Ascending aorta (tissue), 2 donors: Measurements from ENCODE around the gene AK8. TPM values are rescaled to one million over a fixed set of nuclear protein-coding genes. Genes with fewer than 3 reads are reported as not detected.

ENCODE experiments used
- DNase-seq, 2 donors: peaks; one replicate each; pipeline ENCODE4 v3.0.0-alpha.2; 2019; ENCODE audit warnings: low spot score in 2 of 2
- H3K27ac ChIP-seq, 2 donors: fragments of 200-600 bp; sonication (generic); one replicate each; pipeline ENCODE4 v1.5.1; 2016 to 2017; ENCODE audit warnings: mild to moderate bottlenecking in 1 of 2
- H3K27me3 ChIP-seq: fragments of 200-600 bp; sonication (generic); one replicate; pipeline ENCODE4 v1.5.1; 2017
- H3K36me3 ChIP-seq, 2 donors: fragments of 200-600 bp; sonication (generic); one replicate each; pipeline ENCODE4 v1.5.1; 2016
- H3K4me1 ChIP-seq, 2 donors: fragments of 200-600 bp; sonication (generic); one replicate each; pipeline ENCODE4 v1.5.1; 2016 to 2017; ENCODE audit warnings: mild to moderate bottlenecking in 1 of 2
- H3K4me3 ChIP-seq, 2 donors: fragments of 200-600 bp; sonication (generic); one replicate each; pipeline ENCODE4 v1.5.1; 2016 to 2017; ENCODE audit warnings: mild to moderate bottlenecking in 1 of 2
- H3K9me3 ChIP-seq, 2 donors: fragments of 200-600 bp; sonication (generic); one replicate each; pipeline ENCODE4 v1.5.1; 2016
- CTCF ChIP-seq, 3 experiments: fragments of 200-600 bp in 2 of 3; fragments of 450-650 bp in 1 of 3; sonication (generic) in 2 of 3; IDR thresholded peaks; one replicate each; pipeline ENCODE4 v1.5.1; 2016 to 2019; ENCODE audit warnings: antibody characterized with exemption in 3 of 3, mild to moderate bottlenecking in 1 of 3, moderate library complexity in 1 of 3
- intact Hi-C: fragments of 100-400 bp; cut with DNase I; formaldehyde crosslinking; loops from one replicate; pipeline ENCODE4 v1.15.1; 2023
- total RNA-seq: library from RNA; depleted of rRNA; stranded (reverse); fragments of >200 nt; gene quantifications from one replicate; pipeline ENCODE4 v1.1.0, GENCODE V29; 2016

Gene AK8
- total RNA-seq, 1 donor from 2014 or later: not detected

GRCh38 chr9:132886334-132886725, 8.2 kb upstream of the AK8 start:
- DNase-seq: no peak
- Histone ChIP-seq H3K4me3 (no peak overlapping the region), H3K27me3 (no peaks in the 10 kb centered on the region), H3K27ac (no peak overlapping the region), H3K9me3 (no peaks in the 10 kb centered on the region), H3K36me3 (peaks cover 0 to 14% of the 10 kb centered on the region in 2 donors), H3K4me1 (no peaks in the 10 kb centered on the region)
- no peak for TF ChIP-seq CTCF (IDR thresholded peaks at IDR 0.05)
- intact Hi-C loops: no loop called here

GRCh38 chr9:132885720-132886333, 7.7 kb upstream of the AK8 start:
- no peak for DNase-seq
- H3K4me1 ChIP-seq: no peaks in the 10 kb centered on the region
- no peak overlapping the region for H3K4me3 ChIP-seq
- no peak overlapping the region for H3K27ac ChIP-seq
- no peaks in the 10 kb centered on the region for H3K9me3 ChIP-seq
- no peaks in the 10 kb centered on the region for H3K27me3 ChIP-seq
- H3K36me3 ChIP-seq: peaks cover 0 to 14% of the 10 kb centered on the region in 2 donors
- intact Hi-C loops: no loop called here
- no peak for TF ChIP-seq CTCF (IDR thresholded peaks at IDR 0.05)

- H3K36me3 ChIP-seq: peaks cover 0 to 14% of the 10 kb centered on the region in 2 donors
- DNase-seq: no peak
- H3K4me3 ChIP-seq: no peak overlapping the region
- no peak overlapping the region for H3K27ac ChIP-seq
- H3K9me3 ChIP-seq: no peaks in the 10 kb centered on the region
- peaks cover 0 to 4% of the 10 kb centered on the region in 2 donors for H3K4me1 ChIP-seq
- intact Hi-C loops: loop anchor here (1.0 kb wide), 1 partner anchor 10 kb away; no protein-coding TSS in a partner anchor
- no peak for TF ChIP-seq CTCF (IDR thresholded peaks at IDR 0.05)
- no peaks in the 10 kb centered on the region for H3K27me3 ChIP-seq
Measured at GRCh38 chr9:132883349-132884294, 5.5 kb upstream of the AK8 start.

GRCh38 chr9:132882616-132883015, 4.5 kb upstream of the AK8 start:
- Histone ChIP-seq H3K4me1 (peaks cover 2 to 5% of the 10 kb centered on the region in 2 donors), H3K36me3 (peaks cover 0 to 13% of the 10 kb centered on the region in 2 donors), H3K27me3 (no peaks in the 10 kb centered on the region), H3K27ac (no peak overlapping the region), H3K9me3 (no peaks in the 10 kb centered on the region), H3K4me3 (no peak overlapping the region)
- DNase-seq: no peak
- TF ChIP-seq CTCF (IDR thresholded peaks at IDR 0.05): no peak
- intact Hi-C loops: no loop called here

- Histone ChIP-seq H3K27ac (no peak overlapping the region), H3K27me3 (no peaks in the 10 kb centered on the region), H3K4me1 (peaks cover 3 to 8% of the 10 kb centered on the region in 2 donors), H3K36me3 (peaks cover 0 to 7% of the 10 kb centered on the region in 2 donors), H3K9me3 (no peaks in the 10 kb centered on the region), H3K4me3 (no peak overlapping the region)
- TF ChIP-seq CTCF (IDR thresholded peaks at IDR 0.05): no peak
- DNase-seq: no peak
- intact Hi-C loops: no loop called here
Measured at GRCh38 chr9:132881826-132882225, 3.7 kb upstream of the AK8 start.
